Fibroblast of mammary gland (primary cell): ENCODE measurements around the gene KCNQ1.

ENCODE experiments used
- DNase-seq: peaks from one replicate; pipeline ENCODE4 v3.0.0-alpha.2; 2010; ENCODE audit warnings: low read depth
- H3K4me3 ChIP-seq: 2 replicates; pipeline ENCODE4 v1.5.1; 2011; ENCODE audit warnings: low read depth, mild to moderate bottlenecking, low read length, moderate library complexity; ENCODE audit not compliant: control insufficient read depth
- TF ChIP-seq, protein P1 (sequence below): conservative IDR thresholded peaks from 2 replicates; pipeline ENCODE4 v1.5.1; 2011; ENCODE audit warnings: low read depth, low read length, inconsistent platforms; ENCODE audit not compliant: control insufficient read depth, insufficient read depth

Gene KCNQ1

DNA sequence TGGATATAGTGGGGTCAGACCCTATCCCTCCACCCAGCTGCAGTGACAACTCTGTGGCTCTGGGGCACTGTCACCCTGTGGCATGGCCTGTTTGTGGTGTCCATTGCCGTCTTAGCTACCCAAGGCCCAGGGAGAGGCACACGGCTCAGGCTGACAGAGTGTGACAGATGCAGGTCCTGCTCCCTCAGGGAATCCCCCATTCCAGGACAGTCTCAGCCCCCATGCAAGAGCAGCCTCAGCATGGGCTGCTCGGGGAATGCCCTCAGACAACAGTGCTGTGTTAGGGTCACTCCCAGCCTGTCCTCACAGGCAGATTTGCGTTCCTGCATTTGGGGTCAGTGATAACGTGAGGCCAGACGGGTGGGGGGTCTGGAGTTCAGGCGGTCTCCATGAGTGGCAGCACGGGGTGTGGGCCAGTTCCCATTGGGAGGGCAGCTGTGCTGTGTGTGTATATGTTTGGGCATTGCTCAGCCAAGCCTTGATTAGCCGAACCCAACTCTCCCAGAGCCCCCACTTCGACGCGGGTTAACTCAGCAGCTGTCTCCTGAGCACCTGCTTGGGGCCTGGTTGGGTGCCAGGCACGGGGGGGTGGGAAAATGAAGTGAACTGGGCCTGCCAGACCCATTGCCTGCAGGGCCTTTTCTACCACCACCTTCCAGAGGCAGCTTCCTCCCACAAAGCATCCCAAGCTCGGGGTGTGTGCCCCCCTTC lies 260.2 kb downstream of the KCNQ1 start:
- DNase-seq = no peak
- H3K4me3 ChIP-seq = no peak overlapping the region
- TF ChIP-seq, protein P1, sequence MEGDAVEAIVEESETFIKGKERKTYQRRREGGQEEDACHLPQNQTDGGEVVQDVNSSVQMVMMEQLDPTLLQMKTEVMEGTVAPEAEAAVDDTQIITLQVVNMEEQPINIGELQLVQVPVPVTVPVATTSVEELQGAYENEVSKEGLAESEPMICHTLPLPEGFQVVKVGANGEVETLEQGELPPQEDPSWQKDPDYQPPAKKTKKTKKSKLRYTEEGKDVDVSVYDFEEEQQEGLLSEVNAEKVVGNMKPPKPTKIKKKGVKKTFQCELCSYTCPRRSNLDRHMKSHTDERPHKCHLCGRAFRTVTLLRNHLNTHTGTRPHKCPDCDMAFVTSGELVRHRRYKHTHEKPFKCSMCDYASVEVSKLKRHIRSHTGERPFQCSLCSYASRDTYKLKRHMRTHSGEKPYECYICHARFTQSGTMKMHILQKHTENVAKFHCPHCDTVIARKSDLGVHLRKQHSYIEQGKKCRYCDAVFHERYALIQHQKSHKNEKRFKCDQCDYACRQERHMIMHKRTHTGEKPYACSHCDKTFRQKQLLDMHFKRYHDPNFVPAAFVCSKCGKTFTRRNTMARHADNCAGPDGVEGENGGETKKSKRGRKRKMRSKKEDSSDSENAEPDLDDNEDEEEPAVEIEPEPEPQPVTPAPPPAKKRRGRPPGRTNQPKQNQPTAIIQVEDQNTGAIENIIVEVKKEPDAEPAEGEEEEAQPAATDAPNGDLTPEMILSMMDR = no peak

DNA sequence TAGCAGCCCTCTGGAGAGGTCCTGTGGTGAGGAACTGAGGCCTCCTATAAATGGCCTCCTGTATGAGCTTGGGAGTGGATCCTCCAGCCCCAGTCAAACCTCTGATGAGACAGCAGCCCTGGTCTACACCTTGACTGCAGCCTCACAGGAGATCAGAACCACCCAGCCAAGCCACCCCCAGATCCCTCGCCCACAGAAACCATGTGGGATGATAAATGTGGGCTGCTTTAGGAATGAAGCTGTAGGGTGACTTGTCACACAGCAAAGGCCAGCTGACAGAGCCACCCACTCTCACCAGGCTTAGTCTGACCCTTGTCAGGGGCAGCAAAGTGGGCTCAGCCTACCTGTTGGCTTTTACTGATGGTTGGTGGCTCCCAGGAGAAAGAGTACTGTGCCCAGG lies 261.5 kb downstream of the KCNQ1 start:
- no peak for DNase-seq
- TF ChIP-seq, protein P1 = no peak
- H3K4me3 ChIP-seq = no peak overlapping the region

DNA sequence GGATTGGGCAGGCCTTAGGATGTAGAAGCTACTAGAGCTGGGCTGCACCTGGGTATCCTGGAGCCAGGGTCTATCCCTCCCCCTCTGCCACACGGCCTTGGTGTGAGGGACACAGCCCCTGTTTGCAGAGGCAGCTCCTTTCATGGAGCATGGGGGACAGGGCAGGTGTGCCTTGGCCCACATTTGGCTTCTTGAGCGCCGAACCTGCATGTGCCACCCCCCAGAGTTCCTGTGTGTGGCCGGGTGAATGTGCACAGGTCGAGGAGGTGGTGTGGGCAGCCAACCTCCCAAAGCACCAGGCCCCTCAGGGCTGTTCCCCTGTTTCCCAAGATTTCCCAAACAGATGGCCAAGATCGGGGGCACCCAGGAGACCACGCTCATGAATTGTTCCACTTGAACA lies 262.9 kb downstream of the KCNQ1 start:
- TF ChIP-seq, protein P1 = no peak
- no peak for DNase-seq
- no peak overlapping the region for H3K4me3 ChIP-seq

GRCh38 chr11:2708151-2708581 lies 263.4 kb downstream of the KCNQ1 start:
- TF ChIP-seq, protein P1 = no peak
- no peak overlapping the region for H3K4me3 ChIP-seq
- no peak for DNase-seq

GRCh38 chr11:2708757-2709281 lies 264.0 kb downstream of the KCNQ1 start:
- TF ChIP-seq, protein P1 = no peak
- DNase-seq = peak; percentile 42
- H3K4me3 ChIP-seq = no peak overlapping the region

- DNase-seq = peak; percentile 52
- no peak overlapping the region for H3K4me3 ChIP-seq
- TF ChIP-seq, protein P1 = no peak
Measured at GRCh38 chr11:2709429-2709828, 264.6 kb downstream of the KCNQ1 start.
